CD4-positive, alpha-beta T cell treated with Interleukin-6 at 100 ng/mL for 8 hours (primary cell): ENCODE results near the gene SGMS1.
"Not testable (repeated sequence)": the region's sequence is repeated elsewhere in the genome, so short reads cannot be mapped to it uniquely, and the experiment has no call there.

Source experiments
- DNase-seq: peaks from one replicate; pipeline ENCODE4 v3.0.0-alpha.2; 2020; ENCODE audit warnings: mixed read lengths, low spot score

Gene SGMS1

GRCh38 chr10:50508315-50509051, 115.3 kb downstream of the SGMS1 start:
- peak; percentile 20 for DNase-seq

DNA sequence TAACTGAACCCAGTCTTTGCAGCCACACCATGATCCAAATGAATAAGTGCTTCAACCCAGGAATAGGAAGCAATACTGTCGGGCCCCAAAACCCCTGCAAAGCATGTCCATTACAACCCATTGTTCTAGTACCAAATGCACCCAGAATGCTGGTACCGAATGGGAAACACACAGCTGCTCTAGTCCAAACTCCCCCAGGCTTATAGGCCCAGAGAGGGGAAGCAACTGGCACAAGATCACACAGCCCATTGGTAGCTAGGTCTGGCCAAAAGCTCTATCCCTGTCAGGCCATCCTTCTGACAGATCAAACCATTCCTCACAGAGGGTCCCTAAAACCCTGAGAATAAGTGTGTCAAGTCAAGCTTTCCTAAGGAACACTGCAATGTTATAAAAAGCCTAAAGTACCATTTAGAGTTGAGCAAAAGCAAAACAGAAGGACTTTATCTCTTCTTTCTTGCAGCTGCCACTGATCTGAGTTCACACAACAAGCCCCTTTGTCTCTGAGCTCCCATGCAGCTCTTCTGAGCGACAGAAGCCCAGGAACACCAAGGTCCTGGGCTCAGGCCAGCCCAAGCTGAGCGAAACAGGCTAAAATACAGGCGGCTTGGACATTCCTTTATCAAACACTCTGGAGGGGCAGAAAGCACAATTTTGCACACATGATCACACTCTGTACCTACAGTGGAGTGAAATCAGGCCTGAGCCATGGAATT, 116.7 kb downstream of the SGMS1 start:
- DNase-seq, result no peak

DNA sequence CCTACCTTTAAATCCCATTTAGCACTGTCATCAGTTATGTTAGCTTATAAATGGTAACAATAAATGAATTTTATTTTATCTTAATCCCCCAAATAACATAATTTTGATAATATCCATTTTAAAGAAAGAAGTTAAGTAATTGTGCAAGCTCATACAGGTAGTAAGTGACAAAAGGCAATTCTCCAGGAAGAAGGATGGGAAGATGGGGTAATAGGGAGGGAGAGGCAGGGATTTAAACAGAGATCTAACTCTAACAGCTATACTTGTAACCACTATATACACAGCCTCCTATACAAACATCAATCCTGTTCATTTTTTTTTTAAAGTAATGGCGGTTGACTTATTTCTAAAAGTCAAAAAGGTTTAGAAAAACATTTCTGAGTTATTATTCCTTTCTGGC, 119.4 kb downstream of the SGMS1 start:
- DNase-seq, result no peak

- DNase-seq, result no peak
Measured at GRCh38 chr10:50503661-50504320, 120.0 kb downstream of the SGMS1 start.

GRCh38 chr10:50503156-50503555, 120.6 kb downstream of the SGMS1 start:
- not testable (repeated sequence) for DNase-seq

DNA sequence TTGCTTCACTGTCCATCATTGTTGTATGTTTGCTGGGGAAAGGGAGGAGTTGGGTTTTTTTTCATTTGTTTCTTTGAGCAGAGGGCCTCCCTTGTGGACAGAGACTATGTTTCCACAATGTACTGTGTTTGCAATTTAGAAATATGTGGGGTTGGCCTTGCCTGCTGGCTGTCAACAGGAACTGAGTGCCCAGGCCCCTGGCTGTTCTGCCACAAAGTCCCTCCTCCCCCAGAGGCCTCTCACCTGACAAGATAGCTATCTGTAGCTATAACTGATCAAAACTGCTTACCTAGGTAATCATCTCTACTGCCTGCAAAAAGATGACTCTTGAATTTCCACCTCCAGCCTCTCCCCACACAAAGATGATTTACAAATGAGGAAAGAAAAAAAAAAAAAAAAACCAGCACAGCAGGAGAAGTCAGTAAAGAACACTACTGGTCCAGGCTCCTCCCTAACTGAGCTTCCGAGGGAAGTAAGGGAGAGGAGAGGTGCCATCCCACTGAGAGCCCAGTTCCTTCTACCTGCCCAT, 121.8 kb downstream of the SGMS1 start:
- DNase-seq, result no peak

- DNase-seq, result no peak
Measured at GRCh38 chr10:50501478-50501877, 122.3 kb downstream of the SGMS1 start.

- no peak for DNase-seq
Measured at GRCh38 chr10:50498465-50498864, 125.3 kb downstream of the SGMS1 start.

DNA sequence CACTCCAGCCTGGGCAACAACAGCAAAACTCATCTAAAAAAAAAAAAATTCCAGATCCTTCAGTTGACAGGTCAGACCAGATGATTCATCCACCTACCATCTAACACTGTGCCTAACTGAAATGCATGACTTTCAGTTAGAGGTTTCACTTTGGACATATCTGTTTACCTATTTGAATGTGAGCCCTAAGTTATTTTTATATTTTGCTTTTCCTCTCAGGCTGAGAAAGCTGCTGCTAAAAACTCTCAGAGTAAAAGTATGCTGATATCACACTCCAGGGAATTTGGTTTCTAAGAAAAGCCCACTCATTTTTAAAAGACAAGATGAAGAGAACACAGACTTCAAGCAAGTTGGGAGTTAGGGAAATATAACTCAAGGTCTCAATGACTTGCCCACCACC, 126.0 kb downstream of the SGMS1 start:
- DNase-seq, result no peak

GRCh38 chr10:50496228-50496627, 127.5 kb downstream of the SGMS1 start:
- DNase-seq, result no peak

GRCh38 chr10:50490241-50490640, 133.5 kb downstream of the SGMS1 start:
- no peak for DNase-seq

DNA sequence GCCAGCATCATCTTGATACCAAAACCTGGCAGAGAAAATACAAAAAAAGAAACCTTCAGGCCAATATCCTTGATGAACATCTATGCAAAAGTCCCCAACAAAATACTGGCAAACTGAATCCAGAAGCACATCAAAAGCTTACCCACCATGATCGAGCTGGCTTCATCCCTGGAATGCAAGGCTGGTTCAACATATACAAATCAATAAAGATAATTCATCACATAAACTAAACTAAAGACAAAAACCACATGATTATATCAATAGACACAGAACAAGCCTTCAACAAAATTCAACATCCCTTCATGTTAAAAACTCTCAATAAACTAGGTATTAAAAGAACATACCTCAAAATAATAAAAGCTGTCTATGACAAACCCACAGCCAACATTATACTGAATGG, 139.2 kb downstream of the SGMS1 start:
- DNase-seq, result not testable (repeated sequence)

DNA sequence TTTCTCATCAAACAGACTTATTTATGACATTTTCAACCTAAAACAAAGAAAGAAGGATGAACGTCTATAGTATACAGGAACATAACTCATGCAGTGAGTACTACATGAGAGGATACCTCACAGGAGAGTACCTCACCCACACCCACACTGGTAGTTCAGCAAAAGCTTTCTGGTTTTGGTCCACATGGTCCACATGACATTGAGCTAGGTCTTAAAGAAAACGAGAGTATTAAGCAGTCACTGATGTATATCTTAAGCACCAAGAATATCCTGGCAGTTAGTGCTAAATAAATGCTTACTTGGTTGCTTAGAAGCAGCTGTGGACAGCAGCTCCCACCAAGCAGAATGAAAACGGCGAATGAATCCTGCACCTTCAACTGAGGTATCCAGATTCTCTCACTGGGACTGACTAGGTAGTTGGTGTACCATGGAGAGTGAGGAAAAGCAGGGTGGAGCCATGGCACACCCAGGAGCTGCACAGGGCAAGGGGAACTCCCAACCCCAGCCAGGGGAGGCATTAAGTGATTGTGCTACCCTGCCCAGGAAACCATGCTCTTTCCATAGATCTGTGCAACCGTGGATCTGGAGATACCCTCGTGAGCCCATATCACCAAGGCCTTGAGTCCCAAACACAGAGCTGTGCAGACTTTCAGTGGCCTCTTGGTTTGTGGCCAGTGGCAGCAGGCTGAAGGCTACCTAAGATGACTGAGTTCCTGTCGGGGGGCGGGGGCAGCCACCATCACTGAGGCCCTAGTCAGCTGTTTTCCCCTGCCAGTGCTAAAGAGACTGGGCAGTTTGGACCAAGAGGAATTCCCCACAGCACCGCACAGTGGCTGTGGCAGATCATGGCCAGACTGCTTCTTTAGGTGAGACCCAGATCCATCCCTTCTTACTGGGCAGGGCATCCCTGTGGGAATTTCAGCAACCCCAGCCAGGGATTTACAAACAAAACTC, 143.4 kb downstream of the SGMS1 start:
- no peak for DNase-seq

- DNase-seq, result no peak
Measured at GRCh38 chr10:50477287-50478203, 146.2 kb downstream of the SGMS1 start.

DNA sequence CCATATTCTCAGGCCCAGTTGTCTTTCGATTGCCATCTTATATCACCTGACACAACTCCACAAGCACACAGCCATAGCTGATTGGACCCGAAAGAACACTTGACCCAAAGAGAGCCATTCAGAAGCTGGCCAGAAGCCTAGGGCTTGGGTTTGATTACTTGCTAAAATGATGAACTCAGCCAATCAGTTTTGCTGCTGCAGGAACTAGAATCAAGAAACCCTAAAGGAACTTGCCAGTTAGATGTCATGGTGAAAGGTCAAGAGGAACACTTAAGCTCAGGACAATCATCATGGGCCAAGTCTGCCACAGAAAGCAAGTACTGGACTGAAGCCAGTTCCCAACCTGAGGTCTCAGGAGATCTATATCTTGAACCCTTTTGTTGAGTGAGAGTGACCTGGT, 150.0 kb downstream of the SGMS1 start:
- no peak for DNase-seq

- no peak for DNase-seq
Measured at GRCh38 chr10:50472914-50473313, 150.8 kb downstream of the SGMS1 start.

DNA sequence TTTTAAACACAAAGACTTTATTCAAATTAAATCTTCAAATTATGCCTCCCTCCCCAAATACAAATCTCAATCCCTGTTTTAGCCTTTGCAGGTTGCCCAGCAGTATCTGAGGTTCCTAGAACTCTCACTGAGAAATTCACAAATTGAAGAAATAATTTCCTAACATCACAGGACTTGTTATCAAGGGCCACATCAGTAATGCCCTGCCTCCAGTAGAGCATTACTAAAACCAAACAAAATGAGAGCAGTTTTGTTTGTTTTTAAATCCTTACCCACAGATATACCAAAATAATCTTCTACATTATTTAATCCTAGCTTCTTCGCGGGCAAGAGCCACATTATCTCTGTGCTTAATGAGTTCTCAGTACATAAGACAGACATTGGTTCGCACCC, 152.2 kb downstream of the SGMS1 start:
- no peak for DNase-seq

DNA sequence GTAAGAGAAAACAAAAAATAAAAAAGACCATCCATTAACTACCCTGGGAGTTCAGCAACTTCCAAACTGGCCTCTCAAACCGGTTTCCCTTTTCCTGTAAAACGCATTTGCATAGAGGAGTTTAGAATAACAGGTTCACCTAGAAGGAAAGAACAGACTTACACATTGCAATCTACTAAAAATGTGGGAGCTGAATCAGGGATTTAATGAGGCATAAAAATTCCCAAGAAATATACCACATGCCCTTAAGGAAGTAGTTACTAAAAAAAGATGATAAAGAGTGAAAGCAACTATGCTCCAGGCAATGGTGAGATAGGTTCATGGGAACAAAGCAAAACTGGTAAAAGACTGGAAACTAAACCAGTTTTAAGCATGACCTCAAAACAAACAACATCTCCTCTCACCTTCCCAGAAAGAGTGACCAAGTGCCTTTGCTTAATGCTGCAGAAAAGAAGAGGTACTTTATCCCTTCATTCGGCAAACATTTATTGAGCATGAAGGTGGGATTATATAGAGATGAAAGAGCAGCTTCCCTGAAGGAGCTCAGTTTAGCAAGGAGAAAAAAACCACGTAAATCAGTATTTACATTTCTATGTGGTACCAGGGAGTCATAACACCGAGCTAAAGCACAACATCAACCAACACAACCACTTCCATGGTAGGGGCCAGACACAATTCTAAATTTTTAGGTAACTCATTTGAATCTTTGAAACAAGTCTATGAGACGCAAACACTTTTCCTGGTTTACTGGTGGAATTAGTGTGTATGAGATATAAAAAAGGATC, 152.8 kb downstream of the SGMS1 start:
- no peak for DNase-seq

- DNase-seq, result no peak
Measured at GRCh38 chr10:50470345-50470744, 153.4 kb downstream of the SGMS1 start.

DNA sequence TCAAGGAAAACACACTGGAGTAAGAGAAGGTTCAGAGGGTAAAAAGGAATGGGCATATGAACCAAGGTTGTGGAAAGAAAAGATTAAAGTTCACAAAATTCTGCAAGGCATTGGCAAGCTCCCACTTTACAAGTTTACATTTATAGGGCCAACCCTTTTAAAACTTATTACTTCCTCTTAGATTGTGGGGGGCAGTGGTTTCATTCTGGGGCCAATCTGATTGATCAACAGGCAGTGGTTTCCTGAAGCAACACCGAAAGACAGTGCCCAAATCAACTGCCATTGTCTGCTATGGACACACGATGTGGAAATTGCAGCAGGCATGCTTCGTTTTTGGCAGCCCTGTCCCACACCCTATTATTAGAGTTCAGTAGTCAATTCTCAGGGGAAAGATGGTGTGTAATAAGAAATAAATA, 154.0 kb downstream of the SGMS1 start:
- DNase-seq, result no peak
